Measurements from ENCODE around the gene DUSP11. TPM values are rescaled to one million over a fixed set of nuclear protein-coding genes. Genes with fewer than 3 reads are reported as not detected.
"Not testable (repeated sequence)": the region's sequence is repeated elsewhere in the genome, so short reads cannot be mapped to it uniquely, and the experiment has no call there.

The DUSP11 gene
- total RNA-seq, 1 donor from 2014 or later, result 26.1 TPM

DNA sequence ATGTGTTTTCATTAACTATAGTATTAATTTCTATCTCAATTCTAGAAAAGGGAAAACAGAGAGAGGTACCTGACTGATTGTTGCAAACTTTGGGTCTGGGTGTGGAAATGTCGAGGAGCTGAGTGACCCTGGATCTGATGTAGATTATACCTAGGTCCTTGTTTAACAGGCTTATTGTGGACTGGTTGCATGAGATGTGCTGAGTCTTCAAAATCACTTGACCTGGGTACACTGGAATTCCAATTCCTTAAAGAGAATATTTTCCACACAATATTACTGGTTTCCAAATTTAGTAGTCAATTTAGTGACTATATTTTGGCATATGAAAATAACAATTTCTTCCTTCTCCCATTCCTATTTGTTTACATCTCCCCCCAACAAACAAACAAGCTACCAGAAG, 13.6 kb downstream of the DUSP11 start:
- Mint-ChIP-seq H3K4me1 (ENCODE audit: unreplicated experiment) (no peaks in the 10 kb centered on the region), H3K27ac (no peak overlapping the region), H3K4me3 (no peak overlapping the region), H3K9me3 (no peaks in the 10 kb centered on the region), H3K36me3 (peaks cover 40% of the 10 kb centered on the region), H3K27me3 (no peaks in the 10 kb centered on the region)
- DNase-seq (ENCODE audit: extremely low spot score, unreplicated experiment), result no peak
- TF ChIP-seq, protein P1, sequence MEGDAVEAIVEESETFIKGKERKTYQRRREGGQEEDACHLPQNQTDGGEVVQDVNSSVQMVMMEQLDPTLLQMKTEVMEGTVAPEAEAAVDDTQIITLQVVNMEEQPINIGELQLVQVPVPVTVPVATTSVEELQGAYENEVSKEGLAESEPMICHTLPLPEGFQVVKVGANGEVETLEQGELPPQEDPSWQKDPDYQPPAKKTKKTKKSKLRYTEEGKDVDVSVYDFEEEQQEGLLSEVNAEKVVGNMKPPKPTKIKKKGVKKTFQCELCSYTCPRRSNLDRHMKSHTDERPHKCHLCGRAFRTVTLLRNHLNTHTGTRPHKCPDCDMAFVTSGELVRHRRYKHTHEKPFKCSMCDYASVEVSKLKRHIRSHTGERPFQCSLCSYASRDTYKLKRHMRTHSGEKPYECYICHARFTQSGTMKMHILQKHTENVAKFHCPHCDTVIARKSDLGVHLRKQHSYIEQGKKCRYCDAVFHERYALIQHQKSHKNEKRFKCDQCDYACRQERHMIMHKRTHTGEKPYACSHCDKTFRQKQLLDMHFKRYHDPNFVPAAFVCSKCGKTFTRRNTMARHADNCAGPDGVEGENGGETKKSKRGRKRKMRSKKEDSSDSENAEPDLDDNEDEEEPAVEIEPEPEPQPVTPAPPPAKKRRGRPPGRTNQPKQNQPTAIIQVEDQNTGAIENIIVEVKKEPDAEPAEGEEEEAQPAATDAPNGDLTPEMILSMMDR (conservative IDR thresholded peaks at IDR 0.05), result no peak

- DNase-seq (ENCODE audit: extremely low spot score, unreplicated experiment), result no peak
- H3K4me3 Mint-ChIP-seq, result no peak overlapping the region
- H3K36me3 Mint-ChIP-seq, result peaks cover 32% of the 10 kb centered on the region
Observed at GRCh38 chr2:73764945-73765344, 15.0 kb downstream of the DUSP11 start.

DNA sequence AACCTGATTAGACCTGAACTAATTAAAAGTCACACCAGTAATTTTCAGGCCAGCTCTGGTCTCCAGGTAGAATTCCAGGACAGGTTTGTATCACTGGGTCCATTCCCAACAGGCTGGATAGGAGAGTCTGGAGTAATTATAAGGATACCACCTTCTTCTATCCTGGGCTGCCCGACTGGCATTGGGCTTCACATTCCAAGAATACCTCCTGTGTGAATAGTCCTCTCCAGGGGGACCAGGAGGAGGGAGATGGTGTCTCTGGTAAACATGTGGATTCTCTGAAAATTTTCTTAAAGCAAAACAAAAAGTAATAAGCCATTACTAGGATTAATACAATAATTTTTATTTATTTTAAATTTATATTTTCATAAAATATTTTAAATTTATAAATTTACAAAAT, 17.3 kb downstream of the DUSP11 start:
- Mint-ChIP-seq H3K36me3 (peaks cover 31% of the 10 kb centered on the region), H3K27ac (no peak overlapping the region), H3K27me3 (no peaks in the 10 kb centered on the region), H3K4me1 (ENCODE audit: unreplicated experiment) (no peaks in the 10 kb centered on the region), H3K9me3 (no peaks in the 10 kb centered on the region), H3K4me3 (no peak overlapping the region)
- TF ChIP-seq, protein P1 (conservative IDR thresholded peaks at IDR 0.05), result no peak
- DNase-seq (ENCODE audit: extremely low spot score, unreplicated experiment), result no peak

More at GRCh38 chr2:73764945-73765344, 15.0 kb downstream of the DUSP11 start:
- H3K27me3 Mint-ChIP-seq, result no peaks in the 10 kb centered on the region
- no peaks in the 10 kb centered on the region for H3K4me1 Mint-ChIP-seq (ENCODE audit: unreplicated experiment)
- H3K9me3 Mint-ChIP-seq, result no peaks in the 10 kb centered on the region
- TF ChIP-seq, protein P1 (conservative IDR thresholded peaks at IDR 0.05), result no peak
- no peak overlapping the region for H3K27ac Mint-ChIP-seq

DNA sequence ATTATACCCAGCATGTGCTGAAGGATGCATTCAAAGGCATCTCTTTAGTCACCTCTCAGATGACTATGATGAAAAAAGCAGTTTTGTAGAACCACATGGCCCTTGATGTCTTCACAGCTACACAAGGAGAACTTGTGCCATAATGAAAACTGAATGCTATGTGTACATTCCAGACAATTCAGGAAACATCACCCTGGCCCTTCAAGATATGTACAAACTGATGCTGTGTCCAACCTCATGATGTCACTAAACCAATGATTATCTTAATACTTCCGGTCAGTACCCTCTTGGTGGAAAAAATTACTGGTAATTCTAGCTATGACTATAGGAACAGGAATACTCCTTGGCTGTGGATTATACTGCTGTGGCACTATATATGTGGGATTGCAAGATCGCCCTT, 20.0 kb downstream of the DUSP11 start:
- H3K36me3 Mint-ChIP-seq, result peaks cover 31% of the 10 kb centered on the region
- TF ChIP-seq, protein P1 (conservative IDR thresholded peaks at IDR 0.05), result no peak
- no peaks in the 10 kb centered on the region for H3K27me3 Mint-ChIP-seq
- H3K27ac Mint-ChIP-seq, result no peak overlapping the region
- H3K4me1 Mint-ChIP-seq (ENCODE audit: unreplicated experiment), result no peaks in the 10 kb centered on the region
- no peaks in the 10 kb centered on the region for H3K9me3 Mint-ChIP-seq
- DNase-seq (ENCODE audit: extremely low spot score, unreplicated experiment), result no peak
- H3K4me3 Mint-ChIP-seq, result no peak overlapping the region

- TF ChIP-seq, protein P1 (conservative IDR thresholded peaks at IDR 0.05), result no peak
- DNase-seq (ENCODE audit: extremely low spot score, unreplicated experiment), result no peak
- Mint-ChIP-seq H3K27ac (no peak overlapping the region), H3K9me3 (peaks cover 3% of the 10 kb centered on the region), H3K36me3 (peaks cover 35% of the 10 kb centered on the region), H3K27me3 (no peaks in the 10 kb centered on the region), H3K4me3 (no peak overlapping the region), H3K4me1 (ENCODE audit: unreplicated experiment) (no peaks in the 10 kb centered on the region)
Observed at GRCh38 chr2:73759285-73759764, 20.6 kb downstream of the DUSP11 start.

GRCh38 chr2:73754332-73754731, 25.6 kb downstream of the DUSP11 start:
- not testable (repeated sequence) for H3K27ac Mint-ChIP-seq; H3K9me3 Mint-ChIP-seq; DNase-seq (ENCODE audit: extremely low spot score, unreplicated experiment); H3K4me3 Mint-ChIP-seq; H3K27me3 Mint-ChIP-seq; H3K4me1 Mint-ChIP-seq (ENCODE audit: unreplicated experiment)
- peaks cover 52% of the 10 kb centered on the region for H3K36me3 Mint-ChIP-seq
